Uterus (tissue), 4 donors: ENCODE results near the gene ZBTB44. TPM values are rescaled to one million over a fixed set of nuclear protein-coding genes. Genes with fewer than 3 reads are reported as not detected.

ENCODE experiments used
- DNase-seq, 2 donors: peaks; one replicate each; pipeline ENCODE4 v3.0.0-alpha.2; 2019 to 2020
- H3K27ac ChIP-seq, 2 donors: fragments of 200-600 bp; sonication (generic); 1 replicate in 1 of 2; 2 replicates in 1 of 2; pipeline ENCODE4 v1.5.1; 2016 to 2018
- H3K27me3 ChIP-seq, 2 donors: fragments of 200-600 bp; sonication (generic); one replicate each; pipeline ENCODE4 v1.5.1; 2018 to 2019; ENCODE audit warnings: control low read depth in 1 of 2
- H3K36me3 ChIP-seq, 2 donors: fragments of 200-600 bp; sonication (generic); one replicate each; pipeline ENCODE4 v1.5.1; 2019; ENCODE audit warnings: control low read depth in 1 of 2
- H3K4me1 ChIP-seq, 2 donors: fragments of 200-600 bp; sonication (generic); one replicate each; pipeline ENCODE4 v1.5.1; 2018 to 2019; ENCODE audit warnings: control low read depth in 1 of 2
- H3K4me3 ChIP-seq, 2 donors: fragments of 200-600 bp; sonication (generic); 1 replicate in 1 of 2; 2 replicates in 1 of 2; pipeline ENCODE4 v1.5.1; 2018 to 2019; ENCODE audit warnings: mild to moderate bottlenecking in 1 of 2
- H3K9me3 ChIP-seq, 2 donors: fragments of 200-600 bp; sonication (generic); one replicate each; pipeline ENCODE4 v1.5.1; 2019; ENCODE audit warnings: control low read depth in 1 of 2
- POLR2A ChIP-seq, 2 donors: fragments of 450-650 bp; IDR thresholded peaks; one replicate each; pipeline ENCODE4 v1.6.1; 2016; ENCODE audit warnings: antibody characterized with exemption in 2 of 2, mild to moderate bottlenecking in 1 of 2, moderate library complexity in 1 of 2
- intact Hi-C: fragments of 100-400 bp; cut with DNase I; formaldehyde crosslinking; loops from one replicate; pipeline ENCODE4 v1.15.1; 2023; ENCODE audit warnings: low total_unique reads
- total RNA-seq, 4 donors: library from RNA; depleted of rRNA in 3 of 4; stranded (reverse); fragments of >200 nt in 3 of 4; gene quantifications; one replicate each; pipeline versions ENCODE4 v1.1.0 to v1.2.4, GENCODE V29; 2014 to 2023
- TF ChIP-seq, protein P1 (sequence below), 4 experiments: fragments of 200-600 bp in 2 of 4; fragments of 450-650 bp in 2 of 4; sonication (generic) in 2 of 4; IDR thresholded peaks; one replicate each; pipeline ENCODE4 v1.5.1; 2016 to 2019; ENCODE audit warnings: antibody characterized with exemption in 4 of 4, mild to moderate bottlenecking in 2 of 4, moderate library complexity in 1 of 4
- donor health status: DM: yes; HTN: yes; CAD: no.

ZBTB44 gene
- total RNA-seq, 4 donors from 2014 or later, result 57.4 to 126 (median 95.5) TPM

DNA sequence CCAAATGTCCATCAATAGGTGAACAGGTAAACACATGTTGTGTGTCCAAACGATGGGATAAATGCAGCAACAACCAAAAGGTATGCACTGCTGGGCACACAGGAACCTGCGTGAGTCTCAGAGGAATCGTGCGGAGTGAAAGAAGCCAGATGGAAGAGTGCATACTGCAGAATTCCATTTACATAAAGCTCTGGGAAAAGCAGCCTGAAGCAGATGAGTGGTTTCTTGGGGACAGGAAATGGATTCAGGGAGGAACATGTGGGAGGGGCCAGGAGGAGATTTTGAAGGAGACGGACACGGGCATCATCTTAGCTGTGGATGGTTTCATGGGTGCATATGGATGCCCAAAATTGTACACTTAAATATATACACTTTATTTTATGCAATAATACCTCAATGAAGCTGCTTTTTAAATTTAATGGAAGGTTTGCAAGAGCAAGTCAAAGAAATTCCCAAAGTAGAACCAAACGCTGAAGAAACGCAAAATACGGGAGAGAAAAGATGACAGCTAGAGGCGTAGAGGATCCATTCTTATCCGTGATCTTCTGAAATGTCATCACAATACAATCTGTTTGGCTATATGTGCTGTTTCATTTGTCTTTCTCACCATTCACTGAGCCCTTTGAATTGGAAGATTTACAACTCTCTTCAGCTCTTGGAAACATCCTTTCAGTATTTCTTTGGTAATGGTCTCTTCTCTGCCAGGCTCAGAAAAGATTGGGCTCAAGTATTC, 130.7 kb downstream of the ZBTB44 start:
- Histone ChIP-seq H3K27ac (no peak overlapping the region), H3K4me1 (no peaks in the 10 kb centered on the region), H3K27me3 (no peaks in the 10 kb centered on the region), H3K4me3 (no peak overlapping the region), H3K36me3 (no peaks in the 10 kb centered on the region), H3K9me3 (no peaks in the 10 kb centered on the region)
- intact Hi-C loops, result no loop called here
- no peak for DNase-seq
- TF ChIP-seq, protein P1, sequence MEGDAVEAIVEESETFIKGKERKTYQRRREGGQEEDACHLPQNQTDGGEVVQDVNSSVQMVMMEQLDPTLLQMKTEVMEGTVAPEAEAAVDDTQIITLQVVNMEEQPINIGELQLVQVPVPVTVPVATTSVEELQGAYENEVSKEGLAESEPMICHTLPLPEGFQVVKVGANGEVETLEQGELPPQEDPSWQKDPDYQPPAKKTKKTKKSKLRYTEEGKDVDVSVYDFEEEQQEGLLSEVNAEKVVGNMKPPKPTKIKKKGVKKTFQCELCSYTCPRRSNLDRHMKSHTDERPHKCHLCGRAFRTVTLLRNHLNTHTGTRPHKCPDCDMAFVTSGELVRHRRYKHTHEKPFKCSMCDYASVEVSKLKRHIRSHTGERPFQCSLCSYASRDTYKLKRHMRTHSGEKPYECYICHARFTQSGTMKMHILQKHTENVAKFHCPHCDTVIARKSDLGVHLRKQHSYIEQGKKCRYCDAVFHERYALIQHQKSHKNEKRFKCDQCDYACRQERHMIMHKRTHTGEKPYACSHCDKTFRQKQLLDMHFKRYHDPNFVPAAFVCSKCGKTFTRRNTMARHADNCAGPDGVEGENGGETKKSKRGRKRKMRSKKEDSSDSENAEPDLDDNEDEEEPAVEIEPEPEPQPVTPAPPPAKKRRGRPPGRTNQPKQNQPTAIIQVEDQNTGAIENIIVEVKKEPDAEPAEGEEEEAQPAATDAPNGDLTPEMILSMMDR (IDR thresholded peaks at IDR 0.05), result no peak
- no peak for TF ChIP-seq POLR2A (IDR thresholded peaks at IDR 0.05)

DNA sequence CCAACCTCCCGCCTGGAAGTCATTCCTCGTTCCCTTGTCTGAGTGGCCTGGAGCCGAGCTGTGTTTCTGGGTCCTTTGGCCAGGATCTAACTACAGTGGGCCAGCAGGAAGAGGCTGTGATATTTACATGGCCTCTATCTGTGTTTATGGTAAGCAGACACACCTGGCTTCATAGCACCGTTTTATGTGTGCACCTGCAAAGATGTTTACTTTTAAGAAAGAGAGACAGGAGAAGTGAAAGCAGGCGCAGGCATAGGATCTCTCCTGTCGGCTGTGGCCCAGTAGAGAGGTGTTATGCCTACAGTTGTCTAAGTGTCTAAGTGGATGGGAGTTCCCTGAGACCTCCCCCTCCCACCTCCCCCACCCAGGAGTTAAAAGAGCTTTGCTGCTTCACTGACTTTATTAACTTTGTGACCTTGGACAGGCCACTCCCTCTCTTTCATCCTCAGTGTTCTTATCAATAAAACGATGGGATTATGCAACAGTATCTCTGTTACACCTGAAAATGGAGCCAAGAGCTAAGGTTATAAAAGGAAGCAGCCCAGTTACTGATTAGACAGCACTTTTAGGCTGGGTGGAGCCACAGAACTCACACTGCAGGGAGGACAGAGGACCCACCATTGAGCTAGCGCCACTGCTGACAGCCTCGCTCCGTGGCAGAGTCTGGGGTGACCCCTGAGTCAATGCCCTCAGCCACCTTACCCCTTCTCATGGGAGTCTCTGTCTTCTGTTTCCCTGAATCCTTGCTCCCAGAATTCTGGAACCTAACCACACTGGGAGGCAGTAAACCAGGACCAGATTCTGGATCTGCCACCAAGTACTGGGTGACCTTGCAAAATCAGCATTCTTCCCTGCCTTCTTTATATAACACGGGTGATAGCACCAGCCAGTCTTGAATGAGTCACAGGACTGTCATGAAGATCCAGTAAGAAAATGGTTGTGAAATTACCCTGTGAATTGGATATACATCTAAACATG, 133.1 kb downstream of the ZBTB44 start:
- Histone ChIP-seq H3K27ac (no peak overlapping the region), H3K4me3 (no peak overlapping the region), H3K4me1 (no peaks in the 10 kb centered on the region), H3K27me3 (no peaks in the 10 kb centered on the region), H3K36me3 (no peaks in the 10 kb centered on the region), H3K9me3 (no peaks in the 10 kb centered on the region)
- intact Hi-C loops, result no loop called here
- no peak for DNase-seq
- TF ChIP-seq POLR2A (IDR thresholded peaks at IDR 0.05), result no peak
- TF ChIP-seq, protein P1 (IDR thresholded peaks at IDR 0.05), result no peak

DNA sequence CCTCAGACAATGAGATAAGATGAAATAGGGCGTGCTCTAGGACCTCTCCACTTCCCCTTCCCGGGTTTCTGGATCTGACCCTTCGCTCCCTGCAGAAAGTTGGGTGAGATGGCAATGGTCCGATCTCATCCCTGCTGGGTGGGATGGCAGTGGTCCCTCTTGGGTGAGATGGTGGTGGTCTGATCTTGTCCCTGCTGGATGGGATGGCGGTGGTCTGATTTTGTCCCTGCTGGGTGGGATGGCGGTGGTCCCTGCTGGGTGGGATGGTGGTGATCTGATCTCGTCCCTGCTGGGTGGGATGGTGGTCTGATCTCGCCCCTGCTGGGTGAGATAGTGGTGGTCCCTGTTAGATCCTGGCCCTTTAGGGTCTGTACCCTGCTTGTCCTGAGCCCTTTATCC, 133.8 kb downstream of the ZBTB44 start:
- Histone ChIP-seq H3K27ac (no peak overlapping the region), H3K9me3 (no peaks in the 10 kb centered on the region), H3K27me3 (no peaks in the 10 kb centered on the region), H3K4me3 (no peak overlapping the region), H3K36me3 (no peaks in the 10 kb centered on the region), H3K4me1 (no peaks in the 10 kb centered on the region)
- no peak for TF ChIP-seq POLR2A (IDR thresholded peaks at IDR 0.05)
- DNase-seq, result no peak
- intact Hi-C loops, result no loop called here

DNA sequence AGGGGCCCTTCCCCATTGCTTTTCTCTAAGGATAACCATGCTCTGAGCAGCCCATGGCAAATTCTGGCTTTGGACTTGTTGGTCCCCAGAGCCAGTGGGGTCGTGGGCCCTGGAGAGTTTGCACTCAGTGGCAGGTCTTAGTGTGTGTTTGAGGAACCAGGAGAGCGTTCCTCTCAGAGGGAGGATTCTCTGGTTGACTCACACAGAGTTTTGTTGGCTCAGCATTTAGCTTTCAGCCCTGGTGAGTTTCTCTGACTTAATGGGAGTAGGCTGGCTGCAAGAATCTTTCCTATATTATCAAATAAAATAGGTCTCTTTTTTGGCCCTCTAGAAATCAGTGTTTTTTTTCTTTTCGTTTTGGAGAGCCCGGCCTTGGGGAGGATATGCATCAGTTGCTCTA, 134.2 kb downstream of the ZBTB44 start:
- Histone ChIP-seq H3K36me3 (no peaks in the 10 kb centered on the region), H3K4me1 (no peaks in the 10 kb centered on the region), H3K27me3 (no peaks in the 10 kb centered on the region), H3K4me3 (no peak overlapping the region), H3K27ac (no peak overlapping the region), H3K9me3 (no peaks in the 10 kb centered on the region)
- no peak for DNase-seq
- TF ChIP-seq, protein P1 (IDR thresholded peaks at IDR 0.05), result no peak
- TF ChIP-seq POLR2A (IDR thresholded peaks at IDR 0.05), result no peak
- intact Hi-C loops, result no loop called here

DNA sequence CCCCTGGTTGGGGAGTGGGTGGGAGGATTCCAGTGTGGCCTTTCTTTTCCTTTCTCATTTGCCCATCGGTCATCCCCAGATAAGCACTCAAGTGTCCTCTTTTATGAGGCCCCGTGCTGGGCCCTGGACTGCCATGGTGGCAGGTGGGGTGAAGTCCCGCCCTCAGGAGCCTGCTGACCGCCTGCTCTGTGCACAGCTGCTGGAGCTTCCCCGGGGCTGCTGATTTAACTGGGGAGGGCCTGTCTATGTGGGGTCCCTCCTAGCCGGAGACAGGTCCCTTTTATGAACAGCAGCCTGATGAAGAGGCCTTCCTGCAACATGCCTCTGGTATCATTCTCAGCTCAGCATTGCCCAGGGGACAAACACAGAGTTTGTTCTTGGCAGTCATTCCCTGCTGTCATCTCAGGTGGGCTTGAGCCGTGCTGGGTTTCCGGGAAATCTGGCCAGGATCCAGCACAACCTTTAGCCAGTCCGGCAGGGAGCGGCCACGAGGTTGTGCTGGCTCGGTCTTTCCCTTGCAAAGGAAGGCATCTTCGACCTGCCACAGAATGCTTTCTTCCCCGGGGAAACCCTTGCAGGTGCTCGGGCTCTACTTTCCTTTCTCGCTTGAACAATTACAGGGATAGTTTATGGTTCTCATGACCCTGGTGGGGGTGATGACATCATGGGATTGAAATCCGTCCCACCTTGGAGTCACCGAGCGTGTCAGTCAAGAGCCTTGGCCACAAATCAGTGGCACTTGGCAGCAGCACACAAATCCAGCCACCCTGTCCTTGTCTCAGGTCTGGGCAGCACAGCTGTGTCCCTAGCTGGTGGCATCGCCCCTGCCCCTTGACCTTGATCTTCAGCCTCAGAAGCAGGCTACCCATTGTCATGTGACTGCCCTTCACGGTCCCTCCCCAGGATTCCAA, 135.1 kb downstream of the ZBTB44 start:
- Histone ChIP-seq H3K4me3 (no peak overlapping the region), H3K36me3 (no peaks in the 10 kb centered on the region), H3K27me3 (no peaks in the 10 kb centered on the region), H3K27ac (no peak overlapping the region), H3K4me1 (no peaks in the 10 kb centered on the region), H3K9me3 (no peaks in the 10 kb centered on the region)
- intact Hi-C loops, result no loop called here
- no peak for DNase-seq
- TF ChIP-seq, protein P1 (IDR thresholded peaks at IDR 0.05), result no peak
- TF ChIP-seq POLR2A (IDR thresholded peaks at IDR 0.05), result no peak
